HCT116 (cell line): ENCODE data around the gene ADGRD1. TPM values are rescaled to one million over a fixed set of nuclear protein-coding genes. Genes with fewer than 3 reads are reported as not detected.

Experiments used
- ATAC-seq: fragments of 200-7000 bp; cut with Tn5 transposase; 2 replicates; pipeline ENCODE4 v1.9.1; 2020; ENCODE audit warnings: mild to moderate bottlenecking, moderate library complexity
- BruUV-seq: library from RNA; stranded (reverse); fragments of 400-500 nt; replicated peaks from 2 replicates; lab custom pipeline; 2021; lab: Mats Ljungman, UMichigan
- CTCF ChIA-PET: fragments of 300-600 bp; sonication (Branson Sonifier 250); formaldehyde crosslinking; loops from one replicate; lab custom pipeline; 2021; ENCODE audit warnings: antibody characterized with exemption; lab: Charles Lee
- POLR2A ChIA-PET: fragments of 300-600, 350-600 bp; sonication (Branson Sonifier 250); formaldehyde crosslinking; loops from one replicate; lab custom pipeline; 2021; ENCODE audit warnings: antibody characterized with exemption; lab: Charles Lee
- RAD21 ChIA-PET, 2 experiments: fragments of 300-600 bp; sonication (Branson Sonifier 250); formaldehyde crosslinking; loops; one replicate each; lab custom pipeline; 2023; ENCODE audit warnings: low total read pairs in 2 of 2; ENCODE audit not compliant: uncharacterized antibody in 2 of 2, unreplicated experiment in 2 of 2, low non-redundant PET in 1 of 2; lab: Charles Lee
- DNase-seq: peaks from one replicate; pipeline ENCODE4 v3.0.0-alpha.2; 2010; ENCODE audit warnings: low read depth, low spot score
- H2AFZ ChIP-seq: fragments of 200-600 bp; shearing (Covaris generic), sonication (generic); 2 replicates; pipeline ENCODE4 v1.6.1; 2017; ENCODE audit warnings: low read depth, mixed run types, mixed read lengths, antibody characterized with exemption, low read length; ENCODE audit not compliant: poor library complexity, severe bottlenecking
- H3K27ac ChIP-seq: 2 replicates; pipeline ENCODE4 v1.5.1; 2012; ENCODE audit warnings: low read depth, low read length
- H3K27me3 ChIP-seq: fragments of 200-600 bp; sonication (generic); 2 replicates; pipeline ENCODE4 v1.6.1; 2016; ENCODE audit warnings: mixed run types, low read length, mixed read lengths; ENCODE audit not compliant: insufficient read depth
- H3K36me3 ChIP-seq, 2 experiments: fragments of 200-500 bp in 1 of 2; fragments of 200-600 bp in 1 of 2; sonication (Bioruptor generic) in 1 of 2; sonication (generic) in 1 of 2; 2 replicates each; pipeline versions ENCODE4 v1.5.1 to v1.6.1; 2014 to 2016; ENCODE audit warnings: low read length in 2 of 2, inconsistent platforms in 1 of 2, mixed read lengths in 1 of 2, mixed run types in 1 of 2; ENCODE audit not compliant: insufficient read depth in 2 of 2, control insufficient read depth in 1 of 2
- H3K4me1 ChIP-seq, 2 experiments: fragments of 200-600 bp in 1 of 2; sonication (generic) in 1 of 2; 2 replicates each; pipeline versions ENCODE4 v1.5.1 to v1.6.1; 2012 to 2017; ENCODE audit warnings: low read length in 2 of 2, inconsistent platforms in 1 of 2, mild to moderate bottlenecking in 1 of 2, mixed read lengths in 1 of 2, mixed run types in 1 of 2, moderate library complexity in 1 of 2; ENCODE audit not compliant: insufficient read depth in 2 of 2, control insufficient read depth in 1 of 2
- H3K4me2 ChIP-seq: fragments of 200-600 bp; sonication (generic); 2 replicates; pipeline ENCODE4 v1.6.1; 2017; ENCODE audit warnings: mixed run types, low read length, mixed read lengths
- H3K4me3 ChIP-seq, 2 experiments: fragments of 200-600 bp in 1 of 2; sonication (generic) in 1 of 2; replicated peaks in 1 of 2; 2 replicates each; pipeline ENCODE4 v1.5.1; 2011 to 2016; ENCODE audit warnings: low read length in 2 of 2, control low read depth in 1 of 2, low read depth in 1 of 2, mild to moderate bottlenecking in 1 of 2, mixed read lengths in 1 of 2, mixed run types in 1 of 2
- H3K79me2 ChIP-seq: fragments of 200-600 bp; sonication (generic); 2 replicates; pipeline ENCODE4 v1.6.1; 2017; ENCODE audit warnings: mild to moderate bottlenecking, mixed run types, low read length, moderate library complexity, mixed read lengths; ENCODE audit not compliant: insufficient read depth
- H3K9ac ChIP-seq: fragments of 200-600 bp; sonication (generic); 2 replicates; pipeline ENCODE4 v1.6.1; 2016; ENCODE audit warnings: low read length, mixed read lengths
- H3K9me2 ChIP-seq: fragments of 200-600 bp; sonication (generic), shearing (Covaris generic); 2 replicates; pipeline ENCODE4 v1.6.1; 2017; ENCODE audit warnings: mixed run types, mild to moderate bottlenecking, moderate library complexity; ENCODE audit not compliant: insufficient read depth
- H3K9me3 ChIP-seq, 2 experiments: fragments of 200-500 bp in 1 of 2; fragments of 200-600 bp in 1 of 2; sonication (Bioruptor generic) in 1 of 2; sonication (generic) in 1 of 2; 2 replicates each; pipeline ENCODE4 v1.6.1; 2014 to 2017; ENCODE audit warnings: low read length in 2 of 2, mixed read lengths in 2 of 2, inconsistent platforms in 1 of 2, low read depth in 1 of 2, mild to moderate bottlenecking in 1 of 2, mixed run types in 1 of 2, moderate library complexity in 1 of 2; ENCODE audit not compliant: control insufficient read depth in 1 of 2, insufficient read depth in 1 of 2
- H4K20me1 ChIP-seq: fragments of 200-600 bp; sonication (generic), shearing (Covaris generic); 2 replicates; pipeline ENCODE4 v1.6.1; 2017; ENCODE audit warnings: mixed run types, mild to moderate bottlenecking, moderate library complexity; ENCODE audit not compliant: insufficient read depth
- MAX ChIP-seq: IDR thresholded peaks from 2 replicates; pipeline ENCODE4 v1.6.1; 2012
- POLR2AphosphoS5 ChIP-seq: IDR thresholded peaks from 2 replicates; pipeline ENCODE4 v1.6.1; 2011; ENCODE audit warnings: mild to moderate bottlenecking, low read depth, low read length, moderate library complexity
- intact Hi-C: fragments of 100-400 bp; cut with micrococcal nuclease; formaldehyde crosslinking; loops from 2 replicates; pipeline ENCODE4 v1.10.0; 2022
- total RNA-seq: library from RNA; stranded (reverse); gene quantifications from one replicate; pipeline ENCODE4 v1.2.1, GENCODE V29; 2021; ENCODE audit not compliant: unreplicated experiment

ADGRD1 gene
- total RNA-seq, 1 experiment from 2014 or later = 0.44 TPM

GRCh38 chr12:130932061-130932930, 21.4 kb upstream of the ADGRD1 start:
- Histone ChIP-seq H3K4me1 (no peaks in the 10 kb centered on the region), H4K20me1 (no peaks in the 10 kb centered on the region), H2AFZ (no peak overlapping the region), H3K4me3 (no peak overlapping the region), H3K9ac (no peak overlapping the region), H3K27me3 (peaks cover 66% of the 10 kb centered on the region), H3K4me2 (no peak overlapping the region), H3K79me2 (no peaks in the 10 kb centered on the region), H3K36me3 (no peaks in the 10 kb centered on the region), H3K9me2 (no peaks in the 10 kb centered on the region), H3K27ac (no peak overlapping the region), H3K9me3 (no peaks in the 10 kb centered on the region)
- ChIA-PET POLR2A (no interaction called here), CTCF (no interaction called here), RAD21 (no interaction called here)
- ATAC-seq (no peak), DNase-seq (no peak)
- no peak for TF ChIP-seq MAX
- no TSS peak for BruUV-seq
- intact Hi-C loops = no loop called here

GRCh38 chr12:130933269-130933995, 20.3 kb upstream of the ADGRD1 start:
- no peak for DNase-seq
- no peaks in the 10 kb centered on the region for H3K4me1 ChIP-seq
- ChIA-PET POLR2A (no interaction called here), RAD21 (no interaction called here)
- no peak overlapping the region for H3K27ac ChIP-seq
- peaks cover 61% of the 10 kb centered on the region for H3K27me3 ChIP-seq
- no peak overlapping the region for H3K4me3 ChIP-seq
- intact Hi-C loops = no loop called here
- H3K4me2 ChIP-seq = no peak overlapping the region
- no peak overlapping the region for H2AFZ ChIP-seq
- H4K20me1 ChIP-seq = no peaks in the 10 kb centered on the region
- TF ChIP-seq POLR2AphosphoS5 = no peak
- TF ChIP-seq, all 23 proteins: peak for 0
- BruUV-seq = no TSS peak
- Histone ChIP-seq H3K9me2 (no peaks in the 10 kb centered on the region), H3K79me2 (no peaks in the 10 kb centered on the region), H3K9me3 (no peaks in the 10 kb centered on the region), H3K9ac (no peak overlapping the region), H3K36me3 (no peaks in the 10 kb centered on the region)
- peak; percentile 25; the same call in 1 of the 2 replicates for ATAC-seq
- CTCF ChIA-PET = no interaction called here
